Astrocyte (in vitro differentiated cells and primary cell): Measurements from ENCODE around the gene POU6F2.

Experiments used
- CTCF ChIP-seq: IDR thresholded peaks from 2 replicates; pipeline ENCODE4 v1.5.1; 2011; ENCODE audit warnings: low read depth, mild to moderate bottlenecking, inconsistent platforms, low read length, moderate library complexity; ENCODE audit not compliant: insufficient read depth
- EZH2 ChIP-seq: IDR thresholded peaks from 2 replicates; pipeline ENCODE4 v1.6.1; 2012; ENCODE audit warnings: mild to moderate bottlenecking, low read length, inconsistent platforms; ENCODE audit not compliant: insufficient read depth

GRCh38 chr7:39153113-39153512, 175.4 kb downstream of the POU6F2 start:
- TF ChIP-seq CTCF, result no peak
- no peak for TF ChIP-seq EZH2
